Activated CD4-positive, alpha-beta T cell treated with anti-CD3 and anti-CD28 coated beads, Interleukin-2, amount 10 ng/mL, durations not matched to agents 7 days and 5 days (primary cell): ENCODE measurements around the gene LHPP. TPM values are rescaled to one million over a fixed set of nuclear protein-coding genes. Genes with fewer than 3 reads are reported as not detected.

Experiments
- CTCF ChIA-PET: fragments of 350-600 bp; sonication (Branson Sonifier 250); formaldehyde crosslinking; loops from one replicate; lab custom pipeline; 2021; ENCODE audit warnings: antibody characterized with exemption; lab: Charles Lee
- POLR2A ChIA-PET: fragments of 350-600 bp; sonication (Branson Sonifier 250); formaldehyde crosslinking; loops from one replicate; lab custom pipeline; 2021; ENCODE audit warnings: antibody characterized with exemption; lab: Charles Lee
- DNase-seq: peaks from one replicate; pipeline ENCODE4 v3.0.0-alpha.2; 2020
- H3K27ac Mint-ChIP-seq: one replicate; pipeline ENCODE4 v1.8.0; 2021; ENCODE audit warnings: mild to moderate bottlenecking, moderate library complexity, mixed read lengths
- H3K27me3 Mint-ChIP-seq: one replicate; pipeline ENCODE4 v1.8.0; 2021; ENCODE audit warnings: mixed read lengths
- H3K36me3 Mint-ChIP-seq: one replicate; pipeline ENCODE4 v1.8.0; 2021; ENCODE audit warnings: low read depth, mixed read lengths
- H3K4me1 Mint-ChIP-seq: one replicate; pipeline ENCODE4 v1.8.0; 2021; ENCODE audit warnings: mixed read lengths
- H3K4me3 Mint-ChIP-seq: one replicate; pipeline ENCODE4 v1.8.0; 2021; ENCODE audit warnings: mild to moderate bottlenecking, moderate library complexity, mixed read lengths
- H3K9me3 Mint-ChIP-seq: one replicate; pipeline ENCODE4 v1.8.0; 2021; ENCODE audit warnings: mixed read lengths
- total RNA-seq, 2 experiments: library from RNA; stranded (reverse); gene quantifications; one replicate each; pipeline ENCODE4 v1.2.3, GENCODE V29; 2021

LHPP gene
- total RNA-seq, 2 experiments from 2014 or later = 24.2 to 28.0 TPM

- no peaks in the 10 kb centered on the region for H3K27me3 Mint-ChIP-seq
- no peaks in the 10 kb centered on the region for H3K9me3 Mint-ChIP-seq
These were observed 138.0 kb downstream of the LHPP start for GRCh38 chr10:124599588-124600050.

DNA sequence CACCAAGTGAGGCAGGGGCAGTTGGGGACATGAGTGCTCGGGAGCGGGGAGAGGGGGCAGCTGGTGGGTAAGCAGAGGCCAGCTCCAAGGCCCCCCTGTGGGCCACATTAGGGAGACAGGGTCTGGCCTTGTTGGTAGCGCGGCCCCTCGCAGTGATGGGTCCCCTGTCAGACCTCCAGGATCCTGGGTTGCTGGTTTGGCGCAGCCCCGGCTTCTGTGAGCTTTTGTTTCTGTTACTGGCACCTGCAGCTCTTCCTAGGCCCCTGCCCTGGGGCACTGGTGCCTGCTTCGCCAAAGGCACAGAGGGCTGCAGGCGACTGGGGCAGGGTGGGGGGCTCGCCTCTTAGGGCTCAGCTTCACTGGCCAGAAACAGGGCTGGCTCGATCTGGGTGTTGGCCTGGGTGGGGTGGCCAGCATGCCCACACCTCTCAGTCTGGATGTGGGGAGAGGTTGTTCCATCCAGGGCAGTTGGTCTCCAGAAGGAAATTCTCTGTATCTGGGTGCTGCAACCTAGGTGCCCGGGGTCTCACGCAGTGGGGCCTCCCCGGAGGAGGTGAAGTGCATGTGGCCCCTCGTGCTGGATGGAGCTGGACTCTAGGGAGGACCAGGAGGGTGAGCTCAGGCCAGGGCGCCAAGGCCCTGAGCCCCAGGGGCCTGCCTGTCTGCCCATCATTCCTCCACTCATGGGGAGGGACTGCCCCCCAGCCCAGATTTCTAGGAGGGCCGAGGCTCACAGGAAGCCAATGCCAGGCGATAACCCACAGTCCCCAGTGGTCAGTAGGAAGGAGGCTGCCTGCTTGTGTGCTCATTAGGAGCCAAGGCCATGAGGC lies 138.6 kb downstream of the LHPP start:
- no peaks in the 10 kb centered on the region for H3K27me3 Mint-ChIP-seq
- no peaks in the 10 kb centered on the region for H3K9me3 Mint-ChIP-seq
- DNase-seq = no peak
- H3K4me1 Mint-ChIP-seq = peaks cover 2% of the 10 kb centered on the region
- POLR2A ChIA-PET = no interaction called here
- H3K36me3 Mint-ChIP-seq = no peaks in the 10 kb centered on the region
- CTCF ChIA-PET = interaction anchor here (1.3 kb wide), 1 partner anchor 141 kb away, joined by 3 read pairs; no protein-coding TSS in a partner anchor
- H3K27ac Mint-ChIP-seq = no peak overlapping the region
- no peak overlapping the region for H3K4me3 Mint-ChIP-seq

More at GRCh38 chr10:124599588-124600050, 138.0 kb downstream of the LHPP start:
- H3K27ac Mint-ChIP-seq = no peak overlapping the region
- ChIA-PET POLR2A (no interaction called here), CTCF (interaction anchor here (0.6 kb wide), 1 partner anchor 19 kb away, joined by 5 read pairs; no protein-coding TSS in a partner anchor)
- no peak for DNase-seq
- H3K4me1 Mint-ChIP-seq = peaks cover 2% of the 10 kb centered on the region
- no peak overlapping the region for H3K4me3 Mint-ChIP-seq
- no peaks in the 10 kb centered on the region for H3K36me3 Mint-ChIP-seq

GRCh38 chr10:124601016-124601415 lies 139.4 kb downstream of the LHPP start:
- H3K27ac Mint-ChIP-seq = no peak overlapping the region
- CTCF ChIA-PET = interaction anchor here (1.3 kb wide), 1 partner anchor 140 kb away, joined by 3 read pairs; no protein-coding TSS in a partner anchor
- POLR2A ChIA-PET = no interaction called here
- no peaks in the 10 kb centered on the region for H3K36me3 Mint-ChIP-seq
- H3K9me3 Mint-ChIP-seq = no peaks in the 10 kb centered on the region
- H3K27me3 Mint-ChIP-seq = no peaks in the 10 kb centered on the region
- no peaks in the 10 kb centered on the region for H3K4me1 Mint-ChIP-seq
- H3K4me3 Mint-ChIP-seq = no peak overlapping the region
- no peak for DNase-seq

DNA sequence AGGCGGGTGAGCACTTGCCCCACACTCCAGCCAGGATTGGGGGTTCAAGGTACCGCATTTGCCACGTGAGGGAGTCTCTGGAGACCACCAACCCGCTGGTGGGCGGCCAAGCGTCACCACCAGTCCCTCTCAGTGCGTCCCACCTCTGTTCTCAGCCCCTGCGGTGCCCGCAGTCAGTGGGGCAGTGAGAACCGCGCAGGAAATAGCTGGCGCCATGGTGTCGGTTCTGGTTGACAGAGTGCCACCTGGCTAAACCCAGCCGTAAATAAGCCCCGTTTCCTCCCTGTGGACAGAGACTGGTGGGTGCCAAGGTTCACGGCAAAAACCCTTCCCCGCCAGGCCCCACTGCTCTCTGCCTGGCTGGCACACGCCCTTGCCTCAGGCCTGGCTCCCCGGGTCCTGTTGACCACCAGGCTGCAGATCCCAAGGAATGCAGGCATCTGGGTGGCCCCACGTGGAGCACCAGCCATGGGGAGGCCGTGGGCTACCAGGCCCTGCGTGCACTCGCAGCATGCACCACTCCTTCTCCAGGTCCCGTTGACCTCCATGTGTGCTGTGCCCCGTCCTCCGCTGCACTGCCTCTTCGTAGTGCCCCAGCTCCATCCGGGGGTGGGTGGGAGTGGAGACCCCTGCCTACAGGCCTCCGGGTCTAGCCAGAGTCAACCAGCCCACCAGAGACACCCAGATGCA lies 140.0 kb downstream of the LHPP start:
- Mint-ChIP-seq H3K36me3 (no peaks in the 10 kb centered on the region), H3K27me3 (no peaks in the 10 kb centered on the region), H3K9me3 (no peaks in the 10 kb centered on the region), H3K4me1 (no peaks in the 10 kb centered on the region), H3K4me3 (no peak overlapping the region), H3K27ac (no peak overlapping the region)
- ChIA-PET POLR2A (no interaction called here), CTCF (interaction anchor here (1.3 kb wide), 1 partner anchor 140 kb away, joined by 3 read pairs; no protein-coding TSS in a partner anchor)
- DNase-seq = no peak

DNA sequence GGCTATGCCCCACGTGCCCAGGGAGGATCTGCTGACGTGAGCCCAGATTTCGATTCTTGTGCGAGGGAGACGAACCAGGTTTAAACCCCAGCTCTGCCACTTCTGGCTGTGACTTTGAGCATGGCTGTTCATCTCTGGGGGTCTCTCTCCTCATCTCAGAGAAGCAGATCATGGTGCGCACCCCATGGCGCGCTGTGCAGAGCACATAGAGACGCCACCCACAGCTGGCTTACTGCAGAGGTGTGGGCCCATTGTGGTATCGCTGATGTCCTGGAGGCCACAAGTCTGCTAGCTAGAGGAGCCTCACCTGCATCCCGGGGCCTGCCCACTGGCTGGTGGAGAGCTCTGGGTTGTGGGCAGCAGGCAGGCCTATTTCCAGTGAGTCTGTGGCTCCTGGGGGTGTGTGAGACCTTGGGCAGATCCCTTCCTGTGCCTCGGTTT lies 140.5 kb downstream of the LHPP start:
- no peak overlapping the region for H3K4me3 Mint-ChIP-seq
- no peaks in the 10 kb centered on the region for H3K4me1 Mint-ChIP-seq
- no peaks in the 10 kb centered on the region for H3K9me3 Mint-ChIP-seq
- H3K36me3 Mint-ChIP-seq = no peaks in the 10 kb centered on the region
- DNase-seq = no peak
- CTCF ChIA-PET = no interaction called here
- POLR2A ChIA-PET = no interaction called here
- H3K27ac Mint-ChIP-seq = no peak overlapping the region
- H3K27me3 Mint-ChIP-seq = no peaks in the 10 kb centered on the region

DNA sequence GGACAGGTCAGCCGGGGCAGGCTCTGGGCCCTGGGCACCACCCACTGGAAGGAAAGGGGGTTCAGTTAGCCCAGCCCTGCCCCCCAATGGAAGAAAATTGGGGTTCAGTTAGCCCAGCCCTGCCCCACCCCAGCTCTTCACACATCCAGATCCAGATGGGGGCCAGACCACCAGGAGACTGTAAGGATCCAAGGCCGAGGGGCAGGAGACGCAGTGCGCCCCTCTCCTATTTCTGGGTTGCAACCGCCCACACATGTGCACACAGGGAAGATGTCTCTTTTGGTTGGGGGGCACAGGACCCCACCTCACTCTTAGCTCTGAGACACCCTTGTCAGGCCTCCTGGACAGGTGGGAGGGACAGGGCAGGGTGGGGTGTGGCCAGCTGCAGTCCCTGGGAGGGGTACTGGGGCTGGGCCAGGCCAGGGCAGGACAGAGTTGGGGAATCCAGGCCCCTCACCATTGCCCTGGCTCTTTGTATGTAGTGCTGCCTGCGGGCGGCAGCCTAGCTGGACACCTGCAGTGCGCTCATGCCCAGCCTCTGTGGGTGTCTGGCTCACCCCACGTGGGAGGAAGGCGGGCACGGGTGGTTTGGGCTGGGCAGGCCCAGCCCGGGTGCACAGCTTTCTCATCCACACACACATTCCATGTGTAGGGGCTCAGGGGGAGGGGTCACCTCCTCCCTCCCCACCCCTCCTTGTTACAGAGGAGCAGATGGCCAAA lies 141.2 kb downstream of the LHPP start:
- ChIA-PET CTCF (no interaction called here), POLR2A (no interaction called here)
- H3K4me1 Mint-ChIP-seq = no peaks in the 10 kb centered on the region
- DNase-seq = no peak
- H3K36me3 Mint-ChIP-seq = no peaks in the 10 kb centered on the region
- no peaks in the 10 kb centered on the region for H3K27me3 Mint-ChIP-seq
- no peak overlapping the region for H3K4me3 Mint-ChIP-seq
- H3K27ac Mint-ChIP-seq = no peak overlapping the region
- no peaks in the 10 kb centered on the region for H3K9me3 Mint-ChIP-seq

- H3K4me3 Mint-ChIP-seq = no peak overlapping the region
- CTCF ChIA-PET = no interaction called here
- no peaks in the 10 kb centered on the region for H3K4me1 Mint-ChIP-seq
- no peak overlapping the region for H3K27ac Mint-ChIP-seq
- POLR2A ChIA-PET = no interaction called here
- H3K27me3 Mint-ChIP-seq = no peaks in the 10 kb centered on the region
- H3K36me3 Mint-ChIP-seq = no peaks in the 10 kb centered on the region
- no peak for DNase-seq
- no peaks in the 10 kb centered on the region for H3K9me3 Mint-ChIP-seq
These were observed 142.0 kb downstream of the LHPP start for GRCh38 chr10:124603376-124604213.

DNA sequence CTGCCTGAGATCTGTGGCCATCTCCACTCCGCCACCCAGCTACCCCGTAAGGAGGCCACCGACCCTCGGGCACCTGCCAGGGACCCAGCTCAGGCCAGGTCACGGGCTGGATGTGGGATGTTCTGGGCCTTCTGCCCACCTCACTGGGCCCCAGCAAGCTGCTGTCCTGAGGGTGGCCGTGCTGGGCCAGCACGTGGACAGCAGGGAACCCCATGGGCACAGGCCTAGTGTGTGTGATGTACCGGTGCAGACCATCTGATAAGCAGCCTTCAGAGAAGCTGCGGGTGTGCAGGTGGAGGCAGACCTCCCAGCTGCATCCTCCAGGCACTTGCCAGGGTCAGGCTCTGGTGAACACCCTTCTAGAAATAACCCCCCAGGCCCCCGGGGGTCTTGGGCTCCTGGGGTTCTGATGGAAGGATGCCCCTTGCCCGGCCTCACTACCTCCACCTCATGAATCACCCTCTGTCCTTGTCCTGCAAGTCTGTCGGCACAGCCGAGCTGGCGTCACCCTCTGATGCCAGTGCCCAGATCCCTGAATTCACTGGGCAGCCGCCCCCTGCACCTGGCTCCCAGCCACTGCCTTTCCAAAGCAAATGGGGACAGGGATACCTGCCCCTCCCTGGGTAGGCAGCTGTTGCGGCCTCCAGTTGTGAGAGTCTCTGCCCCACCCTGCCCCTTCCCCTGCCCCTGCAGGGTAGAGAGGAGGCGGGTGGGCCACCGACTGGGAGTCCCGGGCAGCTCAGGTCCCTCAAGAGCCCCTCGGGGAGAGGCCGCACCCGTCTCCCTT lies 142.8 kb downstream of the LHPP start:
- Mint-ChIP-seq H3K36me3 (no peaks in the 10 kb centered on the region), H3K27me3 (no peaks in the 10 kb centered on the region), H3K4me1 (no peaks in the 10 kb centered on the region), H3K4me3 (no peak overlapping the region), H3K27ac (no peak overlapping the region), H3K9me3 (no peaks in the 10 kb centered on the region)
- no peak for DNase-seq
- CTCF ChIA-PET = interaction anchor here (1.1 kb wide), 1 partner anchor 20 kb away, joined by 3 read pairs; no protein-coding TSS in a partner anchor
- POLR2A ChIA-PET = no interaction called here

- Mint-ChIP-seq H3K4me1 (peaks cover 2% of the 10 kb centered on the region), H3K9me3 (no peaks in the 10 kb centered on the region), H3K27me3 (no peaks in the 10 kb centered on the region), H3K4me3 (no peak overlapping the region), H3K27ac (no peak overlapping the region), H3K36me3 (no peaks in the 10 kb centered on the region)
- CTCF ChIA-PET = interaction anchor here (1.1 kb wide), 1 partner anchor 20 kb away, joined by 3 read pairs; no protein-coding TSS in a partner anchor
- DNase-seq = no peak
- POLR2A ChIA-PET = no interaction called here
These were observed 143.4 kb downstream of the LHPP start for GRCh38 chr10:124605001-124605370.

GRCh38 chr10:124605481-124605855 lies 143.8 kb downstream of the LHPP start:
- H3K36me3 Mint-ChIP-seq = no peaks in the 10 kb centered on the region
- ChIA-PET CTCF (interaction anchor here (1.7 kb wide), 1 partner anchor 136 kb away, joined by 3 read pairs; no protein-coding TSS in a partner anchor), POLR2A (no interaction called here)
- no peaks in the 10 kb centered on the region for H3K9me3 Mint-ChIP-seq
- H3K4me1 Mint-ChIP-seq = peaks cover 4% of the 10 kb centered on the region
- no peaks in the 10 kb centered on the region for H3K27me3 Mint-ChIP-seq
- no peak for DNase-seq
- no peak overlapping the region for H3K27ac Mint-ChIP-seq
- H3K4me3 Mint-ChIP-seq = no peak overlapping the region
